ENCODE results near the gene DCST1. TPM values are rescaled to one million over a fixed set of nuclear protein-coding genes. Genes with fewer than 3 reads are reported as not detected.

The DCST1 gene
- total and polyA plus RNA-seq, 2 of the 8 experiments (the other 6 are each of a cell fraction or from before 2014, with no cell fraction given): not detected

GRCh38 chr1:155012026-155012546 lies 21.5 kb upstream of the DCST1 start:
- peak overlapping the region; percentile 53 for H4K5ac ChIP-seq (ENCODE audit: insufficient read length, low read depth, low read length)
- H3K4me2 ChIP-seq (ENCODE audit: insufficient read depth in 1 of 2, low read depth in 2 of 2, low read length in 2 of 2): peak overlapping the region; percentile 50 to 61; a peak in 3 of 4 replicates
- H3K9me3 ChIP-seq (ENCODE audit: insufficient read depth in 2 of 2, low read depth in 1 of 2, low read length in 1 of 2): no peaks in the 10 kb centered on the region
- peak overlapping the region; percentile 36 for H4K91ac ChIP-seq (replicated peaks; ENCODE audit: insufficient read length, low read length)
- ChIA-PET CTCF (ENCODE audit: partially characterized antibody) (interaction anchor here (1.1 to 18.6 kb wide), 4 partner anchors 14 to 49 kb away, joined by 3 to 354 read pairs (median 134); partner anchors contain the start of genes ADAM15, CKS1B, LENEP and ZBTB7B), POLR2A (ENCODE audit: partially characterized antibody) (interaction anchor here (0.6 to 14.8 kb wide), 10 partner anchors 7 to 69 kb away, joined by 3 to 128 read pairs (median 6); partner anchors contain the start of genes CKS1B, FLAD1, LENEP and SHC1)
- H3K27me3 ChIP-seq (replicated peaks in 1 of 4; ENCODE audit: control insufficient read depth in 3 of 4, extremely low read depth in 1 of 4, insufficient read depth in 3 of 4, low read length in 3 of 4): no peaks in the 10 kb centered on the region
- H2BK12ac ChIP-seq (ENCODE audit: low read depth, low read length): peak overlapping the region; percentile 94; the same call in 1 of the 2 replicates
- H3K36me3 ChIP-seq (ENCODE audit: control insufficient read depth in 2 of 4, insufficient read depth in 4 of 4, low read length in 3 of 4): peaks cover 0 to 29% (median 13%) of the 10 kb centered on the region in 4 experiments; a peak in 4 of 8 replicates
- H2BK120ac ChIP-seq (replicated peaks; ENCODE audit: low read depth, low read length): peak overlapping the region; percentile 7
- no peak overlapping the region for H3K56ac ChIP-seq (replicated peaks; ENCODE audit: insufficient read length, low read depth, low read length)
- FAIRE-seq (peak; percentile 96), DNase-seq (ENCODE audit: low read depth in 1 of 2, low spot score in 2 of 2) (peak; percentile 80 to 88)
- H3K27ac ChIP-seq (ENCODE audit: low read depth, low read length): no peak overlapping the region
- no peak overlapping the region for H3K14ac ChIP-seq (ENCODE audit: insufficient read length)
- H3K79me1 ChIP-seq (ENCODE audit: low read depth, low read length): peaks cover 10% of the 10 kb centered on the region
- peaks cover 0 to 27% of the 10 kb centered on the region in 2 experiments; a peak in 3 of 4 replicates for H3K79me2 ChIP-seq (ENCODE audit: control insufficient read depth in 1 of 2, insufficient read depth in 2 of 2, low read length in 2 of 2)
- H2BK15ac ChIP-seq (ENCODE audit: low read length): peak overlapping the region; percentile 83; the same call in 1 of the 2 replicates
- H3K9ac ChIP-seq (replicated peaks in 1 of 4; ENCODE audit: extremely low read depth in 1 of 4, low read depth in 3 of 4, low read length in 3 of 4): no peak overlapping the region
- no peak overlapping the region for H3K23ac ChIP-seq (ENCODE audit: insufficient read length)
- peak overlapping the region; percentile 87 for H3K18ac ChIP-seq (ENCODE audit: extremely low read depth, low read length)
- H4K8ac ChIP-seq (ENCODE audit: extremely low read depth, insufficient read depth, low read length): peak overlapping the region; percentile 15; the same call in 1 of the 2 replicates
- no peaks in the 10 kb centered on the region; the same call in 1 of the 2 replicates for H3K23me2 ChIP-seq (ENCODE audit: low read depth, low read length)
- H4K20me1 ChIP-seq (replicated peaks in 1 of 2; ENCODE audit: control insufficient read depth in 1 of 2, insufficient read depth in 2 of 2, low read length in 2 of 2): peaks cover 0 to 6% of the 10 kb centered on the region in 2 experiments
- peak overlapping the region in 1 of 4 experiments; percentile 38; a peak in 1 of 8 replicates for H3K4me3 ChIP-seq (ENCODE audit: extremely low read depth in 1 of 4, insufficient read depth in 2 of 4, low read depth in 3 of 4, low read length in 4 of 4)
- H2BK20ac ChIP-seq (ENCODE audit: low read length): no peak overlapping the region
- H3K4ac ChIP-seq (replicated peaks; ENCODE audit: insufficient read length, low read depth, low read length): peak overlapping the region; percentile 10
- 16% methylated on average over 5 of the region's 9 CpGs; no CpG with 5 or more reads in 1 of the 2 experiments for WGBS, 2 experiments (ENCODE audit: extremely low coverage in 1 of 2, insufficient coverage in 1 of 2, insufficient read length in 1 of 2, insufficient replicate concordance in 2 of 2, low coverage in 1 of 2, low lambda C conversion rate in 2 of 2, missing lambda C conversion rate in 1 of 2)
- no peak overlapping the region for H2AK5ac ChIP-seq (ENCODE audit: low read depth, low read length)
- no peak overlapping the region for H2AFZ ChIP-seq (ENCODE audit: low read length)
- H2BK5ac ChIP-seq (ENCODE audit: low read depth, low read length): peak overlapping the region; percentile 87
- H3K4me1 ChIP-seq (replicated peaks in 1 of 4; ENCODE audit: control insufficient read depth in 3 of 4, insufficient read depth in 4 of 4, low read length in 3 of 4): peaks cover 8 to 48% (median 39%) of the 10 kb centered on the region in 4 experiments
- TF ChIP-seq CHD2 (IDR thresholded peaks at IDR 0.05; ENCODE audit: low read length) (peak; percentile 73), SAP30 (IDR thresholded peaks at IDR 0.05; ENCODE audit: insufficient read depth, insufficient replicate concordance, low read length) (no peak), PHF8 (conservative IDR thresholded peaks at IDR 0.05; ENCODE audit: low read depth, low read length) (no peak), RBBP5 (IDR thresholded peaks at IDR 0.05; ENCODE audit: borderline replicate concordance, low read depth, low read length) (no peak), BACH1 (IDR thresholded peaks at IDR 0.05; ENCODE audit: low read length) (peak; percentile 5; the same call in 1 of the 2 replicates), TBP (IDR thresholded peaks at IDR 0.05; ENCODE audit: low read depth, low read length) (peak; percentile 37; the same call in 1 of the 2 replicates), E2F6 (IDR thresholded peaks at IDR 0.05) (peak; percentile 83), SP1 (IDR thresholded peaks at IDR 0.05; ENCODE audit: low read depth, low read length) (peak; percentile 75; the same call in 1 of the 2 replicates), NANOG (IDR thresholded peaks at IDR 0.05; ENCODE audit: insufficient read depth, low read depth, low read length, poor library complexity, severe bottlenecking) (no peak)
